ENCODE measurements around the gene LNPK. TPM values are rescaled to one million over a fixed set of nuclear protein-coding genes. Genes with fewer than 3 reads are reported as not detected.

LNPK gene, protein sequence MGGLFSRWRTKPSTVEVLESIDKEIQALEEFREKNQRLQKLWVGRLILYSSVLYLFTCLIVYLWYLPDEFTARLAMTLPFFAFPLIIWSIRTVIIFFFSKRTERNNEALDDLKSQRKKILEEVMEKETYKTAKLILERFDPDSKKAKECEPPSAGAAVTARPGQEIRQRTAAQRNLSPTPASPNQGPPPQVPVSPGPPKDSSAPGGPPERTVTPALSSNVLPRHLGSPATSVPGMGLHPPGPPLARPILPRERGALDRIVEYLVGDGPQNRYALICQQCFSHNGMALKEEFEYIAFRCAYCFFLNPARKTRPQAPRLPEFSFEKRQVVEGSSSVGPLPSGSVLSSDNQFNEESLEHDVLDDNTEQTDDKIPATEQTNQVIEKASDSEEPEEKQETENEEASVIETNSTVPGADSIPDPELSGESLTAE
- 24.4 and 36.1 TPM in 2 replicates for total RNA-seq (ENCODE audit: low replicate concordance)

GRCh38 chr2:176001916-176002687 lies at the start of gene LNPK:
TSS of gene LNPK (minus strand) at chr2:176002267. CDS start at chr2:175995584, 6,683 bp downstream.
- H3K36me3 Mint-ChIP-seq = no peaks in the 10 kb centered on the region
- Histone ChIP-seq H3K4me3 (peak within 1 kb of the TSS; percentile 70), H3K4me2 (peak within 1 kb of the TSS; percentile 94), H3K4me1 (peaks cover 24% of the 10 kb centered on the region), H3K27me3 (peaks cover 12% of the 10 kb centered on the region), H3K27ac (peak within 1 kb of the TSS; percentile 19), H2AFZ (replicated peaks) (peak within 1 kb of the TSS; percentile 89), H3K9me3 (ENCODE audit: low read depth) (no peaks in the 10 kb centered on the region), H4K20me1 (ENCODE audit: low read depth) (no peaks in the 10 kb centered on the region), H3K36me3 (no peaks in the 10 kb centered on the region), H3K9ac (peak within 1 kb of the TSS; percentile 53), H3K79me2 (ENCODE audit: low read depth) (peaks cover 41% of the 10 kb centered on the region), H3F3A (ENCODE audit: low read depth) (peaks cover 10% of the 10 kb centered on the region)
- H3K27me3 Mint-ChIP-seq (ENCODE audit: insufficient read depth, low read depth) = no peaks in the 10 kb centered on the region
- peak within 1 kb of the TSS; percentile 90 for H3K27ac Mint-ChIP-seq
- H3K4me1 Mint-ChIP-seq = peaks cover 20% of the 10 kb centered on the region
- H3K4me3 Mint-ChIP-seq = peak within 1 kb of the TSS; percentile 96
- H3K9me3 Mint-ChIP-seq = no peaks in the 10 kb centered on the region
- TF ChIP-seq EZH2phosphoT487 (IDR thresholded peaks at IDR 0.05) = no peak
- TF ChIP-seq, protein P1, sequence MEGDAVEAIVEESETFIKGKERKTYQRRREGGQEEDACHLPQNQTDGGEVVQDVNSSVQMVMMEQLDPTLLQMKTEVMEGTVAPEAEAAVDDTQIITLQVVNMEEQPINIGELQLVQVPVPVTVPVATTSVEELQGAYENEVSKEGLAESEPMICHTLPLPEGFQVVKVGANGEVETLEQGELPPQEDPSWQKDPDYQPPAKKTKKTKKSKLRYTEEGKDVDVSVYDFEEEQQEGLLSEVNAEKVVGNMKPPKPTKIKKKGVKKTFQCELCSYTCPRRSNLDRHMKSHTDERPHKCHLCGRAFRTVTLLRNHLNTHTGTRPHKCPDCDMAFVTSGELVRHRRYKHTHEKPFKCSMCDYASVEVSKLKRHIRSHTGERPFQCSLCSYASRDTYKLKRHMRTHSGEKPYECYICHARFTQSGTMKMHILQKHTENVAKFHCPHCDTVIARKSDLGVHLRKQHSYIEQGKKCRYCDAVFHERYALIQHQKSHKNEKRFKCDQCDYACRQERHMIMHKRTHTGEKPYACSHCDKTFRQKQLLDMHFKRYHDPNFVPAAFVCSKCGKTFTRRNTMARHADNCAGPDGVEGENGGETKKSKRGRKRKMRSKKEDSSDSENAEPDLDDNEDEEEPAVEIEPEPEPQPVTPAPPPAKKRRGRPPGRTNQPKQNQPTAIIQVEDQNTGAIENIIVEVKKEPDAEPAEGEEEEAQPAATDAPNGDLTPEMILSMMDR (IDR thresholded peaks at IDR 0.05) = no peak
- TF ChIP-seq EZH2 (IDR thresholded peaks at IDR 0.05) = no peak
- DNase-seq (ENCODE audit: low spot score) = peak; percentile 95

DNA sequence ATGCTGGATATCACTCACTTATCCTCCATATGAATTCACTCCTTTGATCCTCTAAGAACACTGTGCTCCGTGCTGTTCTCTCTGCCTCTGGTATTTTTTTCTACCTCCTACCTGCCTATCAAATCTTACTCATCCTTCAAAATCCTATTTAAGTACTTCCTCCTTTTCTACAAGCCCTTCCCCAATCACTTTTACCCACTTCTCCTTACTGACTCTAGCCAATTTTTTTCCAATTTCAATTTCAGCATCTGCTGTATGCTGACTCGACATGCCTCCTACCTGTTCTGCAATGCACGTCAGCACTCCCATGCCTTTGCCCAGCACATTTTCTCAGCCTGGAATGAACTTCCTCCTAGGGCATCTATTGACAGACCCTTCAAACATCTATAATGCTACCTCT lies 37.3 kb upstream of the LNPK start:
- Histone ChIP-seq H3K4me3 (no peak overlapping the region), H3K4me2 (no peak overlapping the region), H4K20me1 (ENCODE audit: low read depth) (no peaks in the 10 kb centered on the region), H3K9me3 (ENCODE audit: low read depth) (no peaks in the 10 kb centered on the region), H3K27me3 (peaks cover 15% of the 10 kb centered on the region), H3F3A (ENCODE audit: low read depth) (no peaks in the 10 kb centered on the region), H3K9ac (no peak overlapping the region), H3K36me3 (no peaks in the 10 kb centered on the region), H3K4me1 (no peaks in the 10 kb centered on the region), H3K79me2 (ENCODE audit: low read depth) (no peaks in the 10 kb centered on the region), H3K27ac (no peak overlapping the region), H2AFZ (replicated peaks) (no peak overlapping the region)
- no peak overlapping the region for H3K27ac Mint-ChIP-seq
- DNase-seq (ENCODE audit: low spot score) = no peak
- H3K36me3 Mint-ChIP-seq = no peaks in the 10 kb centered on the region
- H3K4me1 Mint-ChIP-seq = no peaks in the 10 kb centered on the region
- TF ChIP-seq, protein P1 (IDR thresholded peaks at IDR 0.05) = no peak
- no peak for TF ChIP-seq EZH2 (IDR thresholded peaks at IDR 0.05)
- no peak for TF ChIP-seq EZH2phosphoT487 (IDR thresholded peaks at IDR 0.05)
- H3K4me3 Mint-ChIP-seq = no peak overlapping the region
- H3K27me3 Mint-ChIP-seq (ENCODE audit: insufficient read depth, low read depth) = no peaks in the 10 kb centered on the region
- no peaks in the 10 kb centered on the region for H3K9me3 Mint-ChIP-seq

- no peaks in the 10 kb centered on the region for H3K4me1 Mint-ChIP-seq
- H3F3A ChIP-seq (ENCODE audit: low read depth) = no peaks in the 10 kb centered on the region
- H3K9ac ChIP-seq = no peak overlapping the region
- H3K4me2 ChIP-seq = no peak overlapping the region
- H3K27ac Mint-ChIP-seq = no peak overlapping the region
- no peak overlapping the region for H3K4me3 Mint-ChIP-seq
- no peaks in the 10 kb centered on the region for H3K27me3 Mint-ChIP-seq (ENCODE audit: insufficient read depth, low read depth)
- no peaks in the 10 kb centered on the region for H4K20me1 ChIP-seq (ENCODE audit: low read depth)
- H3K36me3 ChIP-seq = no peaks in the 10 kb centered on the region
- H3K4me1 ChIP-seq = no peaks in the 10 kb centered on the region
- no peak for TF ChIP-seq EZH2 (IDR thresholded peaks at IDR 0.05)
- TF ChIP-seq, protein P1 (IDR thresholded peaks at IDR 0.05) = no peak
- no peak for TF ChIP-seq EZH2phosphoT487 (IDR thresholded peaks at IDR 0.05)
- H3K27ac ChIP-seq = no peak overlapping the region
- DNase-seq (ENCODE audit: low spot score) = no peak
- no peaks in the 10 kb centered on the region for H3K36me3 Mint-ChIP-seq
- H2AFZ ChIP-seq (replicated peaks) = no peak overlapping the region
- peaks cover 16% of the 10 kb centered on the region for H3K27me3 ChIP-seq
- H3K9me3 Mint-ChIP-seq = no peaks in the 10 kb centered on the region
- H3K9me3 ChIP-seq (ENCODE audit: low read depth) = no peaks in the 10 kb centered on the region
- no peak overlapping the region for H3K4me3 ChIP-seq
- H3K79me2 ChIP-seq (ENCODE audit: low read depth) = no peaks in the 10 kb centered on the region
Observed at GRCh38 chr2:176038694-176039093, 36.6 kb upstream of the LNPK start.
